B cell (primary cell): ENCODE measurements around the gene GRK3. TPM values are rescaled to one million over a fixed set of nuclear protein-coding genes. Genes with fewer than 3 reads are reported as not detected.

Source experiments
- ATAC-seq: fragments of 200-7000 bp; cut with Tn5 transposase; one replicate; pipeline ENCODE4 v1.10.0; 2021; ENCODE audit warnings: low read depth, mild to moderate bottlenecking, moderate number of reproducible peaks, moderate library complexity
- CTCF ChIA-PET: fragments of 350-600 bp; sonication (Branson Sonifier 250); formaldehyde crosslinking; loops from one replicate; lab custom pipeline; 2021; ENCODE audit warnings: antibody characterized with exemption, inconsistent platforms; lab: Charles Lee
- POLR2A ChIA-PET: fragments of 350-600 bp; sonication (Branson Sonifier 250); formaldehyde crosslinking; loops from one replicate; lab custom pipeline; 2021; ENCODE audit warnings: antibody characterized with exemption; lab: Charles Lee
- DNase-seq: peaks from one replicate; pipeline ENCODE4 v3.0.0; 2013
- H2AFZ ChIP-seq: 2 replicates; pipeline ENCODE4 v1.6.1; 2012; ENCODE audit warnings: mild to moderate bottlenecking, low read depth, low read length; ENCODE audit not compliant: insufficient read depth, poor library complexity, severe bottlenecking
- H3K27ac ChIP-seq, 2 donors: 1 replicate in 1 of 2; 2 replicates in 1 of 2; pipeline ENCODE4 v1.5.1; 2012 to 2013; ENCODE audit warnings: low read length in 2 of 2, mild to moderate bottlenecking in 2 of 2, moderate library complexity in 1 of 2
- H3K27me3 ChIP-seq, 4 experiments: fragments of 200-600 bp in 1 of 4; sonication (generic) in 1 of 4; replicated peaks in 1 of 4; 1 replicate in 2 of 4; 2 replicates in 2 of 4; pipeline versions ENCODE4 v1.6.1 to v1.7.0; 2013 to 2016; ENCODE audit warnings: low read length in 3 of 4, mild to moderate bottlenecking in 2 of 4, mixed read lengths in 1 of 4, moderate library complexity in 1 of 4; ENCODE audit not compliant: insufficient read depth in 4 of 4, control insufficient read depth in 3 of 4; ENCODE audit errors: control extremely low read depth in 1 of 4
- H3K36me3 ChIP-seq, 2 experiments: replicated peaks in 1 of 2; 1 replicate in 1 of 2; 2 replicates in 1 of 2; pipeline versions ENCODE4 v1.6.1 to v1.7.1; 2013; ENCODE audit warnings: low read length in 1 of 2; ENCODE audit not compliant: insufficient read depth in 2 of 2, control insufficient read depth in 1 of 2; ENCODE audit errors: control extremely low read depth in 1 of 2, extremely low read depth in 1 of 2
- H3K4me1 ChIP-seq, 2 donors: fragments of 200-600 bp in 1 of 2; sonication (generic) in 1 of 2; 1 replicate in 1 of 2; 2 replicates in 1 of 2; pipeline versions ENCODE4 v1.5.1 to v1.6.1; 2013 to 2017; ENCODE audit warnings: low read length in 2 of 2; ENCODE audit not compliant: control insufficient read depth in 2 of 2, insufficient read depth in 2 of 2
- H3K4me2 ChIP-seq: replicated peaks from 2 replicates; pipeline ENCODE3; 2012; ENCODE audit warnings: mild to moderate bottlenecking, low read depth, low read length; ENCODE audit not compliant: poor library complexity, severe bottlenecking
- H3K4me3 ChIP-seq, 5 experiments: fragments of 200-600 bp in 1 of 5; sonication (generic) in 1 of 5; 1 replicate in 3 of 5; 2 replicates in 2 of 5; pipeline versions ENCODE4 v1.5.1 to v1.7.0; 2011 to 2016; ENCODE audit warnings: low read length in 4 of 5, mild to moderate bottlenecking in 4 of 5, low read depth in 2 of 5, control low read depth in 1 of 5, moderate library complexity in 1 of 5; ENCODE audit not compliant: insufficient read depth in 1 of 5; ENCODE audit errors: control extremely low read depth in 1 of 5, extremely low read depth in 1 of 5
- H3K79me2 ChIP-seq: fragments of 200-600 bp; sonication (generic); one replicate; pipeline ENCODE4 v1.6.0; 2016; ENCODE audit warnings: low read length; ENCODE audit not compliant: control insufficient read depth, insufficient read depth
- H3K9ac ChIP-seq: fragments of 200-600 bp; sonication (generic); 2 replicates; pipeline ENCODE4 v1.6.1; 2017; ENCODE audit warnings: mild to moderate bottlenecking, low read length, moderate library complexity
- H3K9me3 ChIP-seq, 3 donors: one replicate each; pipeline versions ENCODE4 v1.6.1 to v1.7.1; 2013; ENCODE audit warnings: low read length in 2 of 3; ENCODE audit not compliant: control insufficient read depth in 2 of 3, insufficient read depth in 1 of 3; ENCODE audit errors: control extremely low read depth in 1 of 3
- H4K20me1 ChIP-seq: 2 replicates; pipeline ENCODE4 v1.6.0; 2012; ENCODE audit warnings: mild to moderate bottlenecking, low read length; ENCODE audit not compliant: insufficient read depth, control insufficient read depth, poor library complexity, severe bottlenecking
- H3K27ac Mint-ChIP-seq: one replicate; pipeline ENCODE4 v1.8.0; 2021; ENCODE audit warnings: mixed read lengths
- H3K27me3 Mint-ChIP-seq: one replicate; pipeline ENCODE4 v1.8.0; 2021; ENCODE audit warnings: mixed read lengths
- H3K4me1 Mint-ChIP-seq: one replicate; pipeline ENCODE4 v1.8.0; 2021; ENCODE audit warnings: mixed read lengths
- H3K4me3 Mint-ChIP-seq: one replicate; pipeline ENCODE4 v1.8.0; 2021; ENCODE audit warnings: mixed read lengths
- H3K9me3 Mint-ChIP-seq: one replicate; pipeline ENCODE4 v1.8.0; 2022; ENCODE audit warnings: mixed read lengths; ENCODE audit not compliant: insufficient read depth
- EZH2 ChIP-seq: IDR thresholded peaks from 2 replicates; pipeline ENCODE4 v1.6.1; 2012; ENCODE audit warnings: borderline replicate concordance, low read depth, mild to moderate bottlenecking, moderate library complexity, low read length; ENCODE audit not compliant: insufficient read depth, poor library complexity, severe bottlenecking
- WGBS: methylation state at CpG from one replicate; pipeline ENCODE4 v1.1.5; 2013; ENCODE audit warnings: missing lambda C conversion rate; ENCODE audit not compliant: insufficient coverage; 5-methylcytosine and 5-hydroxymethylcytosine counted together
- intact Hi-C: fragments of 100-400 bp; cut with micrococcal nuclease; formaldehyde crosslinking; loops from one replicate; pipeline ENCODE4 v1.10.0; 2022
- polyA plus RNA-seq: library from polyadenylated mRNA; depleted of rRNA; stranded (reverse); fragments of >200 nt; gene quantifications from 2 replicates; pipeline ENCODE4 v1.2.3, GENCODE V29; 2012
- total RNA-seq, 2 donors: library from RNA; stranded (reverse); fragments of 120-200 nt in 1 of 2; gene quantifications; 1 replicate in 1 of 2; 2 replicates in 1 of 2; pipeline versions ENCODE4 v1.2.3 to v1.2.4, GENCODE V29; 2013 to 2022
- TF ChIP-seq, protein P1 (sequence below): fragments of 200-600 bp; IDR thresholded peaks from one replicate; pipeline ENCODE4 v1.8.0; 2022; ENCODE audit warnings: antibody characterized with exemption, mild to moderate bottlenecking

Gene GRK3
- total and polyA plus RNA-seq, 2 donors (not counting 1 experiment from before 2014, with no cell fraction given) = 17.6 to 61.0 TPM

DNA sequence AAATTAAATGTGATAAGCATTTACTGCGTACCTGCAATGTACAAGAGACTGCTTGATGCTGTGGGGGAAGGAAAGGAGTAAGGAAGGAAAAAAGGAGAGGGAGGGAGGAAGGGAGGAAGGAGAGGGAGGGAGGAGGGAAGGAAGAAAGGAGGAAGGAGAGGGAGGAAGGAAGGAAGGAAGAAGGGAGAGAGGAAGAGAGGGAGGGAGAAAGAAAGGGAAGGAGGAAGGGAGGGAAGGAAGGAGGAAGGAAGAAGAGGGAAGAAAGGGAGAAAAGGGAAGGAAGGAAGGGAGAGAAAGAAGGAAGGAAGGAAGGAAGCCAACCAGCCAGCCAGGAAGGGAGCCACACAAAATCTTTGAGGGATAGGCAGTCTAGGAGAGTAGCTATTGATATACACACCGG is 133.5 kb downstream of the GRK3 start:
- H3K27ac ChIP-seq = peak overlapping the region in 1 of 2 donors; percentile 11
- CTCF ChIA-PET = interaction anchor here (0.8 to 5.3 kb wide), 5 partner anchors 10 to 235 kb away, joined by 3 to 41 read pairs (median 4); no protein-coding TSS in a partner anchor
- H4K20me1 ChIP-seq = peaks cover 5% of the 10 kb centered on the region
- H3K4me2 ChIP-seq = no peak overlapping the region
- no peak overlapping the region for H3K9ac ChIP-seq
- 94% methylated on average over 2 of the region's 2 CpGs for WGBS
- Mint-ChIP-seq H3K4me3 (no peak overlapping the region), H3K4me1 (peaks cover 6% of the 10 kb centered on the region), H3K9me3 (no peaks in the 10 kb centered on the region), H3K27ac (peak overlapping the region; percentile 37), H3K27me3 (no peaks in the 10 kb centered on the region)
- no peaks in the 10 kb centered on the region for H3K9me3 ChIP-seq
- POLR2A ChIA-PET = no interaction called here
- no peak for TF ChIP-seq EZH2
- TF ChIP-seq, protein P1, sequence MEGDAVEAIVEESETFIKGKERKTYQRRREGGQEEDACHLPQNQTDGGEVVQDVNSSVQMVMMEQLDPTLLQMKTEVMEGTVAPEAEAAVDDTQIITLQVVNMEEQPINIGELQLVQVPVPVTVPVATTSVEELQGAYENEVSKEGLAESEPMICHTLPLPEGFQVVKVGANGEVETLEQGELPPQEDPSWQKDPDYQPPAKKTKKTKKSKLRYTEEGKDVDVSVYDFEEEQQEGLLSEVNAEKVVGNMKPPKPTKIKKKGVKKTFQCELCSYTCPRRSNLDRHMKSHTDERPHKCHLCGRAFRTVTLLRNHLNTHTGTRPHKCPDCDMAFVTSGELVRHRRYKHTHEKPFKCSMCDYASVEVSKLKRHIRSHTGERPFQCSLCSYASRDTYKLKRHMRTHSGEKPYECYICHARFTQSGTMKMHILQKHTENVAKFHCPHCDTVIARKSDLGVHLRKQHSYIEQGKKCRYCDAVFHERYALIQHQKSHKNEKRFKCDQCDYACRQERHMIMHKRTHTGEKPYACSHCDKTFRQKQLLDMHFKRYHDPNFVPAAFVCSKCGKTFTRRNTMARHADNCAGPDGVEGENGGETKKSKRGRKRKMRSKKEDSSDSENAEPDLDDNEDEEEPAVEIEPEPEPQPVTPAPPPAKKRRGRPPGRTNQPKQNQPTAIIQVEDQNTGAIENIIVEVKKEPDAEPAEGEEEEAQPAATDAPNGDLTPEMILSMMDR = no peak
- no peak overlapping the region for H3K4me3 ChIP-seq
- no peaks in the 10 kb centered on the region for H3K4me1 ChIP-seq
- DNase-seq (no peak), ATAC-seq (no peak)
- H2AFZ ChIP-seq = no peak overlapping the region
- intact Hi-C loops = no loop called here
- peaks cover 2 to 66% of the 10 kb centered on the region in 2 experiments for H3K36me3 ChIP-seq
- H3K79me2 ChIP-seq = peaks cover 5% of the 10 kb centered on the region
- no peaks in the 10 kb centered on the region for H3K27me3 ChIP-seq

GRCh38 chr22:25698461-25698860 is 134.0 kb downstream of the GRK3 start:
- no peak for TF ChIP-seq EZH2
- TF ChIP-seq, protein P1 = no peak

More at GRCh38 chr22:25698461-25698860, 134.0 kb downstream of the GRK3 start:
- H3K9ac ChIP-seq = no peak overlapping the region
- no peaks in the 10 kb centered on the region for H3K9me3 ChIP-seq
- intact Hi-C loops = no loop called here
- no peaks in the 10 kb centered on the region for H3K4me1 ChIP-seq
- WGBS = 97% methylated on average over 7 of the region's 7 CpGs
- no peak overlapping the region for H3K27ac ChIP-seq
- H3K27ac Mint-ChIP-seq = peak overlapping the region; percentile 50
- H3K4me1 Mint-ChIP-seq = peaks cover 6% of the 10 kb centered on the region
- H4K20me1 ChIP-seq = peaks cover 6% of the 10 kb centered on the region
- no peaks in the 10 kb centered on the region for H3K9me3 Mint-ChIP-seq
- no peak overlapping the region for H3K4me3 Mint-ChIP-seq
- CTCF ChIA-PET = interaction anchor here (0.8 to 5.3 kb wide), 4 partner anchors 75 to 236 kb away, joined by 3 to 41 read pairs (median 4); no protein-coding TSS in a partner anchor
- no peak overlapping the region for H2AFZ ChIP-seq
- no peaks in the 10 kb centered on the region for H3K27me3 Mint-ChIP-seq
- DNase-seq = no peak
- H3K27me3 ChIP-seq = no peaks in the 10 kb centered on the region
- peaks cover 1% of the 10 kb centered on the region for H3K79me2 ChIP-seq
- H3K4me2 ChIP-seq = no peak overlapping the region
- H3K4me3 ChIP-seq = no peak overlapping the region
- POLR2A ChIA-PET = no interaction called here
- peaks cover 2 to 65% of the 10 kb centered on the region in 2 experiments for H3K36me3 ChIP-seq
- no peak for ATAC-seq
